ENCODE results near the gene MIGA2. TPM values are rescaled to one million over a fixed set of nuclear protein-coding genes. Genes with fewer than 3 reads are reported as not detected.

The MIGA2 gene
- total and polyA plus RNA-seq, 9 of the 15 experiments (the other 6 are each of a cell fraction or from before 2014, with no cell fraction given): 0.15 to 54.1 (median 18.0) TPM

DNA sequence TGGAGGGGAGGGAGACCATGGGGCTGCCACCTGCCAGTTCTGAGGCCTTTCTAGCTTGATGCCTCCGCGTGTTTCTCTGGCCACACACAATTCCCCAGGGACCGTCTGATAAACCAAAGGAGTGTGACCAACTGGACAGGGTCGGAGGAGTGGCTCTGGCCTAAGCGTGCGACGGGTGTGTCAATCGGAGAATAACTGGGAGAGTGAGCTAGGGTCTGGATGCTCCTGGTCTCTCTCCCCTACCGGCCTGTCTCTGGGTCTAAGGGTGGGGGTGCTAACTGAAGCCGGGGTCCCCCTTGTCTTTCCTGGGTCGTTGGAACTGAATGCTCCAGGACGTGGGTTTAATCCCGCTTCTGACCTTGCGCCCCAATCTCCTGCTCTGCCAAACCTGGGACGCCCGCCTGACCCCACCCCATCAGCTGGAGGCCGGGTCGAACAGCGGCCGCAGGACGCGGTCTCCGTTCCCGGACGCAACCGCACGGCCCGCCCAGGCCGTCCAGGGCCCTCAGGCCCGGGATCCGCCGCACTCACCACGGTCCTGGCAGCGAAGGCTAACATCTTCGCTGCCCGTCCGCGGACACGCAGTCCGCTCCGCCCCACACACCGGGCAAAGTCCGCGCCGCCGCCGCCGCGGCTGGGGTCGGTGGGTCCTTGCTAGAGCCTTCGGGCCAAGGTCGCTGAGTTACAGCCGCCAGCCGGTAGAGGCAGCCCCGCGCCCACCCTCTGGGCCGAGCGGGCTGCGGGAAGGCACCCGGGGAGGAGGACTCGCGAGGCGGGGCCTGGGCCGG is 73.7 kb downstream of the MIGA2 start (continued):
- TF ChIP-seq, protein P1, sequence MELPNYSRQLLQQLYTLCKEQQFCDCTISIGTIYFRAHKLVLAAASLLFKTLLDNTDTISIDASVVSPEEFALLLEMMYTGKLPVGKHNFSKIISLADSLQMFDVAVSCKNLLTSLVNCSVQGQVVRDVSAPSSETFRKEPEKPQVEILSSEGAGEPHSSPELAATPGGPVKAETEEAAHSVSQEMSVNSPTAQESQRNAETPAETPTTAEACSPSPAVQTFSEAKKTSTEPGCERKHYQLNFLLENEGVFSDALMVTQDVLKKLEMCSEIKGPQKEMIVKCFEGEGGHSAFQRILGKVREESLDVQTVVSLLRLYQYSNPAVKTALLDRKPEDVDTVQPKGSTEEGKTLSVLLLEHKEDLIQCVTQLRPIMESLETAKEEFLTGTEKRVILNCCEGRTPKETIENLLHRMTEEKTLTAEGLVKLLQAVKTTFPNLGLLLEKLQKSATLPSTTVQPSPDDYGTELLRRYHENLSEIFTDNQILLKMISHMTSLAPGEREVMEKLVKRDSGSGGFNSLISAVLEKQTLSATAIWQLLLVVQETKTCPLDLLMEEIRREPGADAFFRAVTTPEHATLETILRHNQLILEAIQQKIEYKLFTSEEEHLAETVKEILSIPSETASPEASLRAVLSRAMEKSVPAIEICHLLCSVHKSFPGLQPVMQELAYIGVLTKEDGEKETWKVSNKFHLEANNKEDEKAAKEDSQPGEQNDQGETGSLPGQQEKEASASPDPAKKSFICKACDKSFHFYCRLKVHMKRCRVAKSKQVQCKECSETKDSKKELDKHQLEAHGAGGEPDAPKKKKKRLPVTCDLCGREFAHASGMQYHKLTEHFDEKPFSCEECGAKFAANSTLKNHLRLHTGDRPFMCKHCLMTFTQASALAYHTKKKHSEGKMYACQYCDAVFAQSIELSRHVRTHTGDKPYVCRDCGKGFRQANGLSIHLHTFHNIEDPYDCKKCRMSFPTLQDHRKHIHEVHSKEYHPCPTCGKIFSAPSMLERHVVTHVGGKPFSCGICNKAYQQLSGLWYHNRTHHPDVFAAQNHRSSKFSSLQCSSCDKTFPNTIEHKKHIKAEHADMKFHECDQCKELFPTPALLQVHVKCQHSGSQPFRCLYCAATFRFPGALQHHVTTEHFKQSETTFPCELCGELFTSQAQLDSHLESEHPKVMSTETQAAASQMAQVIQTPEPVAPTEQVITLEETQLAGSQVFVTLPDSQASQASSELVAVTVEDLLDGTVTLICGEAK (IDR thresholded peaks at IDR 0.05): peak; percentile 28; the same call in 1 of the 2 replicates
- TF ChIP-seq, protein P1 (CRISPR knock-in tag; IDR thresholded peaks at IDR 0.05): no peak
- TF ChIP-seq TAF1 (IDR thresholded peaks at IDR 0.05; ENCODE audit: control insufficient read depth, extremely low read depth, insufficient read depth, low read length, severe bottlenecking): no peak
- no peak for TF ChIP-seq THRAP3 (IDR thresholded peaks at IDR 0.05; ENCODE audit: borderline replicate concordance)
- no peak for TF ChIP-seq TEAD4 (IDR thresholded peaks at IDR 0.05; ENCODE audit: low read length)
- 0 out of 2 replicates have a peak, but pooled peaks have one; percentile 33 for TF ChIP-seq TEAD4 (CRISPR knock-in tag; IDR thresholded peaks at IDR 0.05; ENCODE audit: borderline replicate concordance)
- 0 out of 2 replicates have a peak, but pooled peaks have one; percentile 64 for TF ChIP-seq KDM2B (CRISPR knock-in tag; IDR thresholded peaks at IDR 0.05)
